HepG2 (cell line): ENCODE data around the gene NDUFAF8. TPM values are rescaled to one million over a fixed set of nuclear protein-coding genes. Genes with fewer than 3 reads are reported as not detected.
A peak's percentile ranks its signal among the peaks of the same experiment; 100 is the strongest.

Source experiments
- ATF6 ChIP-seq: sonication (generic); formaldehyde crosslinking; conservative IDR thresholded peaks from 2 replicates; pipeline ENCODE4 v1.4.0; 2020; ENCODE audit warnings: missing genetic modification reagents
- CBX2 ChIP-seq, 2 experiments: fragments of 200-600 bp in 1 of 2; sonication (generic); formaldehyde crosslinking in 1 of 2; IDR thresholded peaks; 2 replicates each; pipeline versions ENCODE4 v1.7.0 to v1.8.1; 2018 to 2022; ENCODE audit warnings: low read depth in 2 of 2, low read length in 1 of 2, mild to moderate bottlenecking in 1 of 2, missing genetic modification reagents in 1 of 2
- CBX5 ChIP-seq: sonication (generic); formaldehyde crosslinking; IDR thresholded peaks from 2 replicates; pipeline ENCODE4 v1.4.0; 2020; ENCODE audit warnings: missing genetic modification reagents, borderline replicate concordance
- CCDC6 ChIP-seq: sonication (generic); formaldehyde crosslinking; IDR thresholded peaks from 2 replicates; pipeline ENCODE4 v1.8.1; 2022; ENCODE audit warnings: mild to moderate bottlenecking, missing genetic modification reagents, moderate library complexity
- EEA1 ChIP-seq: sonication (generic); formaldehyde crosslinking; IDR thresholded peaks from 2 replicates; pipeline ENCODE4 v1.5.1; 2020; ENCODE audit warnings: mild to moderate bottlenecking, missing genetic modification reagents, borderline replicate concordance
- ELF4 ChIP-seq: sonication (generic); formaldehyde crosslinking; IDR thresholded peaks from 2 replicates; pipeline ENCODE4 v1.5.0; 2020; ENCODE audit warnings: missing genetic modification reagents, mild to moderate bottlenecking, moderate library complexity, borderline replicate concordance
- ELK4 ChIP-seq: sonication (generic); formaldehyde crosslinking; IDR thresholded peaks from 2 replicates; pipeline ENCODE4 v1.9.0; 2021; ENCODE audit warnings: missing genetic modification reagents, borderline replicate concordance
- HOMEZ ChIP-seq: IDR thresholded peaks from 2 replicates; pipeline ENCODE4 v1.6.1; 2016; ENCODE audit warnings: low read depth
- IRF9 ChIP-seq: sonication (generic); formaldehyde crosslinking; IDR thresholded peaks from 2 replicates; pipeline ENCODE4 v1.8.0; 2022; ENCODE audit warnings: missing genetic modification reagents, mild to moderate bottlenecking, borderline replicate concordance
- MED8 ChIP-seq: sonication (generic); formaldehyde crosslinking; IDR thresholded peaks from 2 replicates; pipeline ENCODE4 v1.8.1; 2023; ENCODE audit warnings: mild to moderate bottlenecking, missing genetic modification reagents; ENCODE audit not compliant: insufficient replicate concordance
- MLX ChIP-seq: IDR thresholded peaks from 2 replicates; pipeline ENCODE4 v1.6.1; 2016
- NAIF1 ChIP-seq: sonication (generic); formaldehyde crosslinking; IDR thresholded peaks from 2 replicates; pipeline ENCODE4 v1.5.0; 2020; ENCODE audit warnings: mild to moderate bottlenecking, missing genetic modification reagents, borderline replicate concordance
- PCBP1 ChIP-seq: fragments of 200-400 bp; formaldehyde crosslinking; IDR thresholded peaks from 2 replicates; pipeline ENCODE4 v1.6.1; 2017; ENCODE audit warnings: mild to moderate bottlenecking, low read depth, low read length, borderline replicate concordance
- RFXANK ChIP-seq: IDR thresholded peaks from 2 replicates; pipeline ENCODE4 v1.6.1; 2016
- SOX13 ChIP-seq, 3 experiments: fragments of 450-650 bp in 1 of 3; sonication (generic) in 1 of 3; formaldehyde crosslinking in 1 of 3; IDR thresholded peaks in 2 of 3; conservative IDR thresholded peaks in 1 of 3; 2 replicates each; pipeline versions ENCODE4 v1.5.0 to v1.6.1; 2016 to 2020; ENCODE audit warnings: antibody characterized with exemption in 1 of 3, mild to moderate bottlenecking in 1 of 3, missing compliant biosample characterization in 1 of 3, missing genetic modification reagents in 1 of 3, moderate library complexity in 1 of 3
- ZNF180 ChIP-seq: sonication (generic); formaldehyde crosslinking; IDR thresholded peaks from 2 replicates; pipeline ENCODE4 v1.4.0; 2020; ENCODE audit warnings: low read depth, missing genetic modification reagents, borderline replicate concordance
- ZNF230 ChIP-seq: sonication (generic); formaldehyde crosslinking; IDR thresholded peaks from 2 replicates; pipeline ENCODE4 v1.4.0; 2020; ENCODE audit warnings: mild to moderate bottlenecking, missing genetic modification reagents
- ZNF3 ChIP-seq: IDR thresholded peaks from 2 replicates; pipeline ENCODE4 v1.7.0; 2017; ENCODE audit warnings: inconsistent platforms
- ZNF430 ChIP-seq: sonication (generic); formaldehyde crosslinking; IDR thresholded peaks from 2 replicates; pipeline ENCODE4 v1.9.0; 2021; ENCODE audit warnings: mild to moderate bottlenecking, missing genetic modification reagents
- ZNF577 ChIP-seq: sonication (generic); formaldehyde crosslinking; IDR thresholded peaks from 2 replicates; pipeline ENCODE4 v1.4.0; 2020; ENCODE audit warnings: mild to moderate bottlenecking, low read depth, missing genetic modification reagents, borderline replicate concordance
- ZNF672 ChIP-seq: sonication (generic); formaldehyde crosslinking; IDR thresholded peaks from 2 replicates; pipeline ENCODE4 v1.8.1; 2022; ENCODE audit warnings: missing genetic modification reagents
- polyA plus RNA-seq, 8 experiments: library from polyadenylated mRNA; depleted of rRNA in 3 of 8; stranded (reverse) in 7 of 8; unstranded in 1 of 8; fragments of >200 nt; fragmentation: Illumina TruSeq in 4 of 8; extraction: Trizol in 4 of 8; gene quantifications; 2 replicates each; pipeline versions ENCODE4 v1.2.1 to v1.2.3, GENCODE V29; 2011 to 2016; ENCODE audit warnings: low read depth in 4 of 8, missing spikeins in 1 of 8, mixed read lengths in 1 of 8; ENCODE audit not compliant: insufficient read depth in 1 of 8
- total RNA-seq, 5 experiments: library from RNA; depleted of rRNA; stranded (reverse); fragments of >200 nt; fragmentation: Illumina TruSeq; extraction: Trizol; gene quantifications; 2 replicates each; pipeline ENCODE4 v1.2.3, GENCODE V29; 2016; ENCODE audit warnings: low read depth in 1 of 5

Gene NDUFAF8
- total and polyA plus RNA-seq, 2 of the 13 experiments (the other 11 are each of a cell fraction or from before 2014, with no cell fraction given), result 75.6 to 233 TPM

- TF ChIP-seq PCBP1 (0 out of 2 replicates have a peak, but pooled peaks have one; percentile 13), ZNF180 (CRISPR knock-in tag) (no peak), RFXANK (CRISPR knock-in tag) (no peak), ATF6 (no peak), MED8 (CRISPR knock-in tag) (no peak), MLX (CRISPR knock-in tag) (0 out of 2 replicates have a peak, but pooled peaks have one; percentile 7), SOX13 (IDR thresholded peaks at IDR 0.05) (no peak), SOX13 (CRISPR knock-in tag; conservative IDR thresholded peaks at IDR 0.05 in 1 of 2, IDR thresholded peaks at IDR 0.05 in 1 of 2) (no peak), ELK4 (CRISPR knock-in tag) (no peak), ZNF3 (CRISPR knock-in tag) (0 out of 2 replicates have a peak, but pooled peaks have one; percentile 19), ZNF230 (CRISPR knock-in tag) (peak; percentile 92; the same call in 1 of the 2 replicates), EEA1 (CRISPR knock-in tag) (peak; percentile 71; the same call in 1 of the 2 replicates), IRF9 (CRISPR knock-in tag) (peak; percentile 90), CCDC6 (CRISPR knock-in tag) (peak; percentile 70; the same call in 1 of the 2 replicates), CBX5 (CRISPR knock-in tag) (no peak), ZNF672 (CRISPR knock-in tag) (no peak), ZNF577 (CRISPR knock-in tag) (no peak), NAIF1 (CRISPR knock-in tag) (peak; percentile 92), CBX2 (IDR thresholded peaks at IDR 0.05; ENCODE audit: low read depth, low read length) (no peak), CBX2 (CRISPR knock-in tag; IDR thresholded peaks at IDR 0.05; ENCODE audit: low read depth) (no peak), ZNF430 (CRISPR knock-in tag) (peak; percentile 98), HOMEZ (CRISPR knock-in tag) (no peak), ELF4 (no peak)
Observed at GRCh38 chr17:81222906-81223761, 16.0 kb upstream of the NDUFAF8 start, which contains the start of gene CEP131 (continued).
